ENCODE measurements around the gene ZNF485.

DNA sequence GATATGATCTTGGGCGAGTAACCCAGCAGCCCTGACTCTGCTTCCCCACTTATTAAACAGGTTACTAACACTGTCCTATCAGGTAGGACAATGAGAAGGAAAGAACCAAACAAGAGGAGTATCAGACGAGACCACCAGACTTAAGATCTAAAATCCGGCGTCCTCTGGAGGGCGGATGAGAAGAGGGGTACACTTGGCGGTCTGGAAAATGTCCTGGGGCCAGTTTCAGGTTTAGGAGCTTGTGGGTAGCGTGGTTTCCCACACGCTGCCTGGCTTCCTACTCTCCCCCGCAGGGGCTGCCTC, 41.8 kb downstream of the ZNF485 start:
- TF ChIP-seq, protein P1, sequence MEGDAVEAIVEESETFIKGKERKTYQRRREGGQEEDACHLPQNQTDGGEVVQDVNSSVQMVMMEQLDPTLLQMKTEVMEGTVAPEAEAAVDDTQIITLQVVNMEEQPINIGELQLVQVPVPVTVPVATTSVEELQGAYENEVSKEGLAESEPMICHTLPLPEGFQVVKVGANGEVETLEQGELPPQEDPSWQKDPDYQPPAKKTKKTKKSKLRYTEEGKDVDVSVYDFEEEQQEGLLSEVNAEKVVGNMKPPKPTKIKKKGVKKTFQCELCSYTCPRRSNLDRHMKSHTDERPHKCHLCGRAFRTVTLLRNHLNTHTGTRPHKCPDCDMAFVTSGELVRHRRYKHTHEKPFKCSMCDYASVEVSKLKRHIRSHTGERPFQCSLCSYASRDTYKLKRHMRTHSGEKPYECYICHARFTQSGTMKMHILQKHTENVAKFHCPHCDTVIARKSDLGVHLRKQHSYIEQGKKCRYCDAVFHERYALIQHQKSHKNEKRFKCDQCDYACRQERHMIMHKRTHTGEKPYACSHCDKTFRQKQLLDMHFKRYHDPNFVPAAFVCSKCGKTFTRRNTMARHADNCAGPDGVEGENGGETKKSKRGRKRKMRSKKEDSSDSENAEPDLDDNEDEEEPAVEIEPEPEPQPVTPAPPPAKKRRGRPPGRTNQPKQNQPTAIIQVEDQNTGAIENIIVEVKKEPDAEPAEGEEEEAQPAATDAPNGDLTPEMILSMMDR (conservative IDR thresholded peaks at IDR 0.05), result no peak
- no peak for TF ChIP-seq ZFX (IDR thresholded peaks at IDR 0.05)

Data from C4-2B (cell line).